ENCODE data around the gene SH3RF2. TPM values are rescaled to one million over a fixed set of nuclear protein-coding genes. Genes with fewer than 3 reads are reported as not detected.

The SH3RF2 gene
- total RNA-seq, 1 donor from 2014 or later: 12.0 TPM

DNA sequence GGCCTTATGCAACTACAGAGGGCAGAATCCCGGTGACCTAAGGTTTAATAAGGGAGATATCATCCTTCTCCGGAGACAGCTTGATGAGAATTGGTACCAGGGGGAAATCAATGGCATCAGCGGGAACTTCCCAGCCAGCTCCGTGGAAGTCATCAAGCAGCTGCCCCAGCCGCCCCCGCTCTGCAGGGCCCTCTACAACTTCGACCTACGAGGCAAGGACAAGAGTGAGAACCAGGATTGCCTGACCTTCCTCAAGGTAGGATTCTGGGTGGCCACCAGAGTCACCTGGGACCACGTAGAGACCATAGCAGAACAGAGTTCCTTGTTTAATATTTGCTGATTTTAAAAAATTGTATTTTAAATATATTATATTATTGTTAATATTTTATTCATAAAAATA lies 63.7 kb downstream of the SH3RF2 start:
- TF ChIP-seq, protein P1, sequence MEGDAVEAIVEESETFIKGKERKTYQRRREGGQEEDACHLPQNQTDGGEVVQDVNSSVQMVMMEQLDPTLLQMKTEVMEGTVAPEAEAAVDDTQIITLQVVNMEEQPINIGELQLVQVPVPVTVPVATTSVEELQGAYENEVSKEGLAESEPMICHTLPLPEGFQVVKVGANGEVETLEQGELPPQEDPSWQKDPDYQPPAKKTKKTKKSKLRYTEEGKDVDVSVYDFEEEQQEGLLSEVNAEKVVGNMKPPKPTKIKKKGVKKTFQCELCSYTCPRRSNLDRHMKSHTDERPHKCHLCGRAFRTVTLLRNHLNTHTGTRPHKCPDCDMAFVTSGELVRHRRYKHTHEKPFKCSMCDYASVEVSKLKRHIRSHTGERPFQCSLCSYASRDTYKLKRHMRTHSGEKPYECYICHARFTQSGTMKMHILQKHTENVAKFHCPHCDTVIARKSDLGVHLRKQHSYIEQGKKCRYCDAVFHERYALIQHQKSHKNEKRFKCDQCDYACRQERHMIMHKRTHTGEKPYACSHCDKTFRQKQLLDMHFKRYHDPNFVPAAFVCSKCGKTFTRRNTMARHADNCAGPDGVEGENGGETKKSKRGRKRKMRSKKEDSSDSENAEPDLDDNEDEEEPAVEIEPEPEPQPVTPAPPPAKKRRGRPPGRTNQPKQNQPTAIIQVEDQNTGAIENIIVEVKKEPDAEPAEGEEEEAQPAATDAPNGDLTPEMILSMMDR (conservative IDR thresholded peaks at IDR 0.05; ENCODE audit: low read depth, low read length): no peak
- DNase-seq (ENCODE audit: low read depth): no peak
- no peak overlapping the region for H3K4me3 ChIP-seq (ENCODE audit: low read depth, low read length)

DNA sequence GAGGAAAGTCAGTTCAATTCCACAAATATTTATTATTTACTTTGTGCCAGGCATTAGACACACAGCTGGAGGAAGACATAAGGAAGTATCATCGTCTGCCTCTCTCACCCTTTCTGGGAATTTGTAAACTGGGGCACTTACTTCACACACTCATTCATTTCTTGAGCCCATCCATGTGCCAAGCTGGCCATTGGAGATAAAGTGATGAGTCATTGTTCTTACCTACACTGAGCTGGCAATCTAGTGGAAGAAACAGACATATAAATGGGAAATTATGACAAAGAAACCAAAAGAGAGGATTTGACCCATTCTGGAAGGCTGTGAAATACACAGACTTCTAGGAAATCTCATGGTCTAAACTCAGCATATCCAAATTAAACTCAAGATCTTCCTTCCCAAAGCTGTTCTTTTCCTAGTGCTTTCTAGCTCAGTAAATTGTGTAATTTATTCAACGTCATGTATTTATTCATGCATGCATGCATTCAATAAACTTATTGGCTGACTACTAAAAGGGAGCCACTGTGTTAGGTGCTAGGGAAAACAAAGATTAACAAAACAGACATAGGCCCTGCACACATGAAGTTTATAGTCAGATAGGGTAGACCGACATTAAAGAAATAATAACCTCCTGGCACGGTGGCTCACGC lies 65.3 kb downstream of the SH3RF2 start:
- no peak overlapping the region for H3K4me3 ChIP-seq (ENCODE audit: low read depth, low read length)
- TF ChIP-seq, protein P1 (conservative IDR thresholded peaks at IDR 0.05; ENCODE audit: low read depth, low read length): no peak
- DNase-seq (ENCODE audit: low read depth): peak; percentile 71

DNA sequence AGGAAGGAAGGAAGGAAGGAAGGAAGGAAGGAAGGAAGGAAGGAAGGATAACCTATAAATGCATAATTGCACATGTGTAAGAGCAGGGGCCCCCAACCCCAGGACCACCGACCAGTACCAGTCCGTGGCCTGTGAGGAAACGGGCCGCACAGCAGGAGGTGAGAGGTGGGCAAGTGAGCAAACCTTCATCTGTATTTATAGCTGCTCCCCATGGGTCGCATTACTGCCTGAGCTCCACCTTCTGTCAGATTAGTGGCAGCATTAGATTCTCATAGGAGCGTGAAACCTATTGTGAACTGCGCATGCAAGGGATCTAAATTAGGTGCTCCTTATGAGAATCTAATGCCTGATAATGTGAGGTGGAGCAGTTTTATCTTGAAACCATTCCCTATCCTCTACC lies 66.1 kb downstream of the SH3RF2 start:
- TF ChIP-seq, protein P1 (conservative IDR thresholded peaks at IDR 0.05; ENCODE audit: low read depth, low read length): no peak
- DNase-seq (ENCODE audit: low read depth): no peak
- no peak overlapping the region for H3K4me3 ChIP-seq (ENCODE audit: low read depth, low read length)

DNA sequence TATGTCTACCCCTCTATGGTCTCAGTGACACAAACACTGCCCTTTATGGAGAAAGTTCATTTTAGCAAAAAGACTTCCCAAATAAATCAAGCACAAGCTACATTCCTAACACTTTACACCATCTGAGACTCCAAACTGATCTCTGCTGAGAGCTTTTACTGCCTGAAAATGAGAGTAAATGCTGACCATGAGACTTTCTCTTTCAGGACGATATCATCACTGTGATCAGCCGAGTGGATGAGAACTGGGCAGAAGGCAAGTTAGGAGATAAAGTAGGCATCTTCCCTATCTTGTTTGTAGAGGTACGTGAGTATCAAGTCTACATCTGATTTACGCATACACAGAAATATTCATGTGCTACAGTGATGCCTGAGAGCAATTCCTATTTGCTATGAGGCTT lies 67.5 kb downstream of the SH3RF2 start:
- H3K4me3 ChIP-seq (ENCODE audit: low read depth, low read length): no peak overlapping the region
- no peak for DNase-seq (ENCODE audit: low read depth)
- TF ChIP-seq, protein P1 (conservative IDR thresholded peaks at IDR 0.05; ENCODE audit: low read depth, low read length): no peak

DNA sequence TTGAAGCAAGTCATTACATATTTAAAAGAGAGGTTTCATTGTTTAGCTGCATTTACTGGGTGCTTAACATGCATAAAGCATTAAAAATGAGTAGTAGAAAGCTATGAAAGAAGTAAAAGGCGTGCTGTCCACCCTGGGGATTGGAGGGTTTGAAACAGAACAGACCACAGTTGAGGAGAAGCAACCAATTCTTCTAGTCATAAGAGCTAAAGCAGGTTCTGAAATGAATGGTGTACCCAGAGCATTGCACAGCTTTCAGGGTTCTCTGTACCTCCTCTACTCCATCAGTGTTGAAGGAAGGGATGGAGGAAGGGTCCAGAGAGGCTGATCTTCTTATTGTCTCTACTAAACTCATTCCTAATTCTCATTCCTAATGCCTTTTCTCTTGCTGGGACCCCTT lies 68.9 kb downstream of the SH3RF2 start:
- TF ChIP-seq, protein P1 (conservative IDR thresholded peaks at IDR 0.05; ENCODE audit: low read depth, low read length): no peak
- DNase-seq (ENCODE audit: low read depth): no peak
- no peak overlapping the region for H3K4me3 ChIP-seq (ENCODE audit: low read depth, low read length)

DNA sequence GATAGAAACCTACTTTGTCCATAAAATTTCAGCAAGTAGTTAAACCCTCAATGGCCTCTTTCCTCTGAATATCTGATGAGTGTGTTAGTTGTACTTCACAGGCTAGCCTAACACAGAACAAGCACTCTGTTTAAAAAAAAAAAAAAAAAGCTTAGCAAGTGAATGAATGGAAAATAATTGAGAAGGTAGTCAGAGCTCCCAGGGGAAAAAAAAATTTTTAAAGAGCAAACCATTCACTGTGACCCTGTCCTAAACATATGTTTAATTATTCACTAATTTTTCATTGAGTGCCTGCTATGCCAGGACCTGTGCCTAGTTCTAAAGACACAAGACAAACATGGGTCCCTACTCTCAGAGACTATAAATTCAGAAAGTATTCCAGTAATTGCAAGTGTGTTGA lies 69.3 kb downstream of the SH3RF2 start:
- no peak overlapping the region for H3K4me3 ChIP-seq (ENCODE audit: low read depth, low read length)
- TF ChIP-seq, protein P1 (conservative IDR thresholded peaks at IDR 0.05; ENCODE audit: low read depth, low read length): no peak
- DNase-seq (ENCODE audit: low read depth): peak; percentile 49

All from epithelial cell of proximal tubule (primary cell).